Activated effector memory CD4-positive, alpha-beta T cell treated with Interleukin-2 at 50 U/mL for 16 hours (primary cell): ENCODE measurements around the gene GJD3.
A peak's percentile ranks its signal among the peaks of the same experiment; 100 is the strongest.

ENCODE experiments used
- DNase-seq: peaks from one replicate; pipeline ENCODE4 v3.0.0-alpha.2; 2020

GJD3 gene

DNA sequence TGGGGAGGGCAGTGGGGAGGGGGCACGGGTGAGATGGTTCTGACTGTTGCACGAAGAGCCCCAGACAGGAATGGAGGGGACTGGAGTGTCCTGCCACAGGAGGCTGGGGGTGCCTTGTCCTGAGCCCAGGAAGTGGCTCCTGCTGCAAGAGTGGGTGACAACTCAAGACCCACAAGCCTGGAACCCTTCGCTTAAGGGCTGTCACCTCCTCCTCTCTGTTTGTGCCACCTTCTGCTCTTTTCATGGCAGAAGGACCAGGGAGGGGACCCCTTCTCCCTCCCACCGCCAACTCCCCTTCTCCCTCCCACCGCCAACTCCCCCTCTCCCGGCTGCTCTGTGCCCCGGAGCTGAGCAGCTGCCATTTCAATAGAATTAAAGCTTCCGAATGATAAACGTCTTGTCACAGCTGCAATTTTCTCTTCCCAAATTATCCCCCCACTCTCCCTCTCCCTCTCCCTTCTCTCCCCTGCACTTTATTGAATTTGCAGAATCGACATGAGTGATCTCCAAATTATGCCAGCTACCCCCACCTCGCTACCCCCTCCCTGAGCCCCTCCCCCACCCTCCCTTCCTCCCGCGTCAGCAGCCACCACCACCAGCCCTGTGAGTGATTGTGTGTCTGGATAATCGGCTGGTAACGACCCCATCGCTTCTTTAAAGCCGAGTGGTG is 13.7 kb downstream of the GJD3 start:
- DNase-seq, result no peak

DNA sequence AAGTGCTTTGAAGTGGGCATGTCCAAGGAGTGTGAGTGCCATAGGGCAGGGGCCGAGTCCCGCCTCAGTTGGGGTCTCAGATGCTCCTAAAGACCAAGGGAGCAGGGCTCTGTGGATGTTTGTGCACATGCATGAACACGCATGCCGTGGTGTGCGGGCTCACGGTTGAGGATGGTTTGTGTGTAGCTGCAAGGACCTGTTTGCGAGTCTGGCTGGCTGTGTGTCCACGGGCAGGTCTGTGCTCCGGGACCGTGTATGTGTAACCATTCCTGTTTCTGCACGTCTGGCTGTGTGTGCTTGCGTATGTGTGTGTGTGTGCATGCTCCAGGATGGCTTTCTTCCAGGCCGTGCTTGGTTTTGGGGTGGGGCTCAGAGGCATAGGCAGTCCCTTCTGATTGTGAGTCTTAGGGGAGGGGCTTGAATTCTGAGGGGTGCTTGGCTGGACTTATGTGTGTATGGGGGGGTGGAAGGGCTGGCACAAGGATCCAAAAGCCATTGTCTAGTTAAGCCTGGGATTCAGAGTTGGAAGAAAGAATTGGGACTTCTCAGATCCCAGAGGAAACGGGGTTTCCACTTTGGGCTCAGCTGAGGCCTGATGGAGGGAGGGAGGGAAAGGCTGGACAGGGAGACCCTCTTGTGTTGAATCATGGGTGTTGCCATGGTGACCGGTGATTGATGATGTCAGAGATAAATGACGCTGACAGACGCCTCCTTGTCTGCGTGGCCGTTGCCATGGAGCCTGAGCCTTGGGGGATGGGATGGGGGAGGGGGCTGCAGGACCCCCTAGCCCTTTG is 14.4 kb downstream of the GJD3 start:
- DNase-seq, result no peak

DNA sequence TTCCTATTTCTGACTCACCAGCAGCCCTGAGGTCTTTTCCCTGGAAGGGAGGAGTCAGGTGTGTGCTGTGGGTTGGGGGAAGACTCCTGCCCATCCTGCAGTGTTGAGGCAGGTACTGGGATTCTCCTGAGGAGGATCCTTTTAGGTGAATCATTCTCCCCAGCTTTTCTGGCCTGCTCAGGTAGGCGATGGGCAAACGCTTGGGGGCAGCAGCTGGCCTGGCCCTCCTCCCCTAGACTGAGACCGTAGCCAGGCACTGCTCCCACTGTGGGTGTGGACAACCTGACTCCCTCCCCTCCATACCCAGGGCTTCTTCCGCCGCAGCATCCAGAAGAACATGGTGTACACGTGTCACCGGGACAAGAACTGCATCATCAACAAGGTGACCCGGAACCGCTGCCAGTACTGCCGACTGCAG is 15.1 kb downstream of the GJD3 start:
- no peak for DNase-seq

DNA sequence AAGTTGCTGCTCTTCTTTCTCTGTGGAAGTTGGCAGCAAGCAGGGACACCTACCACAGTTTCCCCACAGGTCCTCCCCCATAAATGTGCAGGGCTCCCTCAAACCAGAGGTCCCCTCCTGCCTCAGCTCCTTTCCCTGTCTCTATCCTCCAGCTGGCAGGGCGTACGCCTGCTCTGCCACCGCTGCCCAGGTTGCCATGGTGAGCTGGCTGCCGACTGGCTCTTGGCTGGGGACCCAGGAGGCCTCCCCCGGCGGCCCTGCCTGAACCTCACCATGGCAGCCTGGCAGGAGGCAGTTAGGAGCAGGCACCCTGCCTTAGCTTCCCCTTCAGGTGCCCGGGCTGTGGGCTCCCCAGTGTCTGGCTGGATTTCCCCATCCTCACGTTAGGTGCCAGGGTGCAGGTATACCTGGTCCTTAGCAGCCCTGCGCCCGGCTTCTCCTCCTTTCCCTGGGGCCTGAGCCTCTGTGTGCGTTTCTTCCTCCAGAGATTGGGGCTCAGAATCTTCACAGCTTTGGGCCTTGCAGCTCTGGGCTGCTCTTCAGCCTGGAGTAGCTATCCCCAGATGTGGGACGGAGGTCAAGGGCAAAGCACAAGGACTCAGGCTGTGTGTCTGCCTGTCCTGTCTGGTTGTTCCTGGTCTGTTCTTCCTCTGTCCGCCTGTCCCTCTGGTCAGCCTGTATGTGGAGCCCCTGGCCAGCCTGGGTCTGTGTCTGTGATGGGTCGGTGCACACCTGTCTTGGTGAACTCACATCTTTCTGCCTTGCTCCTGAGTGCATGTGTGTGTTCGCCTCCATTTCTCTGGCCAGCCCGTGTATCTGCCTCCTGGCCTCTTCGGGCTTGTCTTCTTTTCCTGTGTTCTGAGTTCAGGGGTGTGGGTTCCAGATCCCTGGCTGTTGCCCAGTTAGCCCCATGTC is 15.7 kb downstream of the GJD3 start:
- DNase-seq, result no peak

DNA sequence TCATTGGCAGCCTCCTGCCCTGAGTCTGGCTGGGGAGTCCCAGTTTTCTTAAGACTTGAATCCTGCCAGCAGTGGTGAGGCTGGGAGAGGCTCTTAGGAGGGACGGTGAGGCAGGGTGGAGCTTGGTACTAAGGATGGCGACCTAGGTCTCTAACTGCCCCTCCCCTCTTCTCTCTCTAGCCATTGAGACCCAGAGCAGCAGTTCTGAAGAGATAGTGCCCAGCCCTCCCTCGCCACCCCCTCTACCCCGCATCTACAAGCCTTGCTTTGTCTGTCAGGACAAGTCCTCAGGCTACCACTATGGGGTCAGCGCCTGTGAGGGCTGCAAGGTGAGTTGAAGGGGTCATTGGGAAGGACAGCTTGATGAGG is 16.4 kb downstream of the GJD3 start:
- DNase-seq, result no peak

DNA sequence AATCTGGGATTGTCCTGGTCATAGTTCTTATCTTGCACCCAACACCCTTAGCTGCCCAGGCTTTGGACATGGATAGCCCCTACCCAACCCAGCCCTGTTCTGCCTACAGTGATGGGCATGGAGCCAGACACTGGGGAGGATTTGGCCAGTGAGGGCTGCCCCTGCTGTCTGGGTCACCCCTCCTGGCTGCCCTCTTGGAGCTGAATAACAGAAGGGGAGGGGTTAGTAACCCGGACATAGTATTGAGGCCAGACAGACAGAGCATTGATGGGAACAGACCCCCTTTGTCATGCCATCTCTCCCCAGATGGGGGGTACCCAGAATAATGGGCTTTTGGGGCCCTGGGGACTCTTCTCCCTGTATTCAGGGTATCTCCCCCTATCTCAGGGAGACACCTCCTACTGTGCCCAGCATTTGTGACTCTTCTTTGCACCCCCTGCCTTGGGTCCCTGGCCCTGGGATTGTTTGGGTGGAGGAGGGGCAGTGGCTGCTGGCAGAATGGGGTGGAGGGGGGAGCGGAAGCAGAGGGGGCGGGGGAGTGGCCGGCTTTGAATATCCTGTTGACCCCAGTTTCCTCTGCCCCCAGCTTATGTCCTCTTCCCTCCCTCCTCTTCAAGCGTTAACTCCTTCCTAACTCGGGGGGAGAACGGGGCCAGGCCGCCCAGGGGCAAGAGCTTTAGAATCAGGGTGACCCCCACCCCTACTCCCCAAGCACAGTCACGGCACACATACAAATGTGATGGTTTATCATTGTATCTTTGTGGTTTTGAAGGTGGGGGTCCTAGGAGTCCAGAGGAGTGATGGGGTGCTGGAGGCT is 17.0 kb downstream of the GJD3 start:
- no peak for DNase-seq

DNA sequence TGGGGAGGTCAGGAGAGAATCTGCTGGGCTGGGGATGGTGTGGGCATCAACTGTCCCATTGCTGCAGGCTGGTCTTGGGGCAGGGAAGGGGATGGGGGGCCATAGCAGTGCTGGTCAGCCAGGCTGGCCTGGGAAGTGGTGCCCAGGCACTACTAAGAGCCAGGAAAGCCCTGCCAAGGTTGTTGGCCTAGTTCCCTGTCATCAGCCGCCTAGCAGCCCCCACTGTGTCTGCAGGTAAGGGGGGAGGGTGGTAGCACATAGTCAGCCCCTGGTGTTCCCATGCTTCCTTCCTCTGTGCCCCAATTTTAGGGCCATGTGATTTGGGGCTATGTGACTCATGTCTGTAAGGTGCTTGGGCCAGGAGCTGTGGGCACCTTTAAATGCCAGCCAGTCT is 17.8 kb downstream of the GJD3 start:
- DNase-seq, result no peak

DNA sequence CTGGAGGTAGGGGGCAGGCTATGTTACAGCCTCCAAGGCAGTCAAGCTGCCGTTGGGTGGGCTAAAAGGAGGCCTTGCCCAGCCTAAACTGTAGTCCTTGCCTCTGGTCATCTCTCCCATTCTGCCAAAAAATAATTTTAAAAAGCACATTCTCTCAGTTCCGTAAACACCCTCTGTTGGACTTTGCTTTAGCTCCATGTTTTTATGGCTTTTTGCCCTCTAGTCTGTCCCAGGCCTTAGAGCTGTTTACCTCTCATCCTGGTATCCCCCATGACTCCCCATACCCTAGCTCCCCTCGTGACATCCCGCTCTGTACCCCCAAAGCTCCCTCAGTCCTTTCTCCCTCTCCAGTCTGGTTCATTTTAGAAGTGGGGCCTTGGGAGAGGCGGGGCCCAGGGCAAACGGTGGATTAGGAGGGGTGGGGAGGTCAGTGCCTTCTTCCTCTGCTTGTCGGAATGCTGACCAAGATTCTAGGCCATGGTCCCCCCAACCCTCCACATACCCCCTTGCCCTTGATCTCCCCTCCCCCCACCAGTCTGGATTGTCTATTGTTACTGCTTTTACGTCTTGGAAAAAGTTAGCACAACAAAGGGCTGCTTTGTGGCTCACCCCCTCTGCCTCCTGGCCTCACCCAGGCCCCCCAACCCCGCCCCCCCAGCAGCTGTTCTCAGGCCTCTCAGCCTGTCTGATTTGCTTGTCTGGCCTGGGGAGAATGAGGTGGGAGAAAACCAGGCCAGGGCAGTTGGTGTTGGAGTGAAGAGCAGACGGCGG is 18.4 kb downstream of the GJD3 start:
- DNase-seq, result no peak

DNA sequence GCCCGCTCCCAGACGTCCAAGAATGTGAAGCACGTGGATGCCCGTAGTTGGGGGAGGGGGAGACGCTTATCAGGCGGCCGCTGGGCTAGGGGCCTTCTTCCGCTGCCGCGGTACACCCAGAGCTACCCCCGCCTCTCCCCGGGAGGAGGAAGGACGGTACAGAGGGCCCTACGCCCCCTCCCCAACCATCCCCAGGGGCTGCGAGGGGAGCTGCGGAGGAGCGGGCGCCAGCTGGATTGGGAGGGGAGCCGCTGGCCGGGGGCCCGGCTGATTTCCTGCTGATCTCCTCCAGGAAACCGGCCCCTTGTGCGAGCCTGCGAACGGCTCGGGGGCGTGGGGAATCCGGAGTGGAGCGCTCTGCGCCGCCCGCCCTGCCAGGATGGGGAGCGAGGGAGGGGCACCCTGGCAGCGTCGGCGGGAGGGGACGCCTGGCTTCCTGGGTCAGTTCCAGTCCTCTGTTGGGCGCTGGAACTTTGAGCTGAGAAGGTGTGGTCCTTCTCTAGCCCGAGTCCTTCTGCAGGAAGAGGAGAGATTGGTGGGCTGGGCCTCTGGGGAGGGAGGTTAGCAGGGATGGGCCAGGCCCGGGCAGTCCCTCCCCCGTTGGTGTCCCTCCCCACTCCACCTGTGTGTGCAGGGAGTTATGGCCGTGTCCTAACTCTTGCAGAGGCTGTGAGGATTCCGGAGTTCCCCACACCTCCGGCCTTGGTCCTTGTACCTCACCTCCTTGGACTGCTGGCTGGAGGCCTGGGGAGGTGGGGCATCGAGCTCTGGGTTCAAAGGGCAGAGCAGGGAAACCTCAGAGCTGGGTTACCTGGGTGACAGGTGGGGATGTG is 19.2 kb downstream of the GJD3 start:
- peak; percentile 17 for DNase-seq

DNA sequence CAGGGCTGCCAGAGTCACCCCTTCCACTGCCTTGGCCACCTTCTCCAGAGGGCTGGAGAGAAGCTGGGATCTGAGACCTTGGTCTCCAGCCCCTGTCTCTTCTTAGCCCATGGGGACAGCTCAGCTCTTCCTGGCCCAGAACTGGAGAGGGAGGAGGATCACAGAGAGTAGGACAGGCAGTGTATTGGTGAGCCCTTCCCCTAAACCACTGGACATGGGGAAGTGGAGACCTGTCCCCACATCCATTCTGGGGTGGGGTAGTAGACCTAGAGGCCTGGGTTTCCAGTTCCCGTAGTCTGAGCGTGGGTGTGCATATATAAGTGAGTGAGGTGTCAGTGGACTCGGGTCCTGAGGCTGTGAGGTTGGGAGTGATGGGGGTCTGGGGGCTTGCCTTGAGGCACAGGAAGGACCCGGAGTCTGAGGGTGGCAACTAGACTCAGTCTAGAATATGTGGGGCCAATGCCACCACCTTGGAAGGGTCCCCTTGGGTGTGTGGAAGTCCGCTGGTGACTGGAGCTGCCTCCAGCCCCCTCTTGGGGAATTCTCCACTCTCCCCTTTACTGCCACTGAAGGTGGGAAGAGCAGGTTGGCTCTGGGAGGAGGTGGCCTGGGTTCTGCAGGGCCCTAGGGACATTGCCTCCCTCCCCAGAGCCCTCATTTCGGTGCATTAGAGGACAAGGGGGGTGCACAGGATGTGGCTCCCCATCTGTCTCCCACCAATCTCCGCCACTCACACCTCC is 19.9 kb downstream of the GJD3 start:
- DNase-seq, result no peak

DNA sequence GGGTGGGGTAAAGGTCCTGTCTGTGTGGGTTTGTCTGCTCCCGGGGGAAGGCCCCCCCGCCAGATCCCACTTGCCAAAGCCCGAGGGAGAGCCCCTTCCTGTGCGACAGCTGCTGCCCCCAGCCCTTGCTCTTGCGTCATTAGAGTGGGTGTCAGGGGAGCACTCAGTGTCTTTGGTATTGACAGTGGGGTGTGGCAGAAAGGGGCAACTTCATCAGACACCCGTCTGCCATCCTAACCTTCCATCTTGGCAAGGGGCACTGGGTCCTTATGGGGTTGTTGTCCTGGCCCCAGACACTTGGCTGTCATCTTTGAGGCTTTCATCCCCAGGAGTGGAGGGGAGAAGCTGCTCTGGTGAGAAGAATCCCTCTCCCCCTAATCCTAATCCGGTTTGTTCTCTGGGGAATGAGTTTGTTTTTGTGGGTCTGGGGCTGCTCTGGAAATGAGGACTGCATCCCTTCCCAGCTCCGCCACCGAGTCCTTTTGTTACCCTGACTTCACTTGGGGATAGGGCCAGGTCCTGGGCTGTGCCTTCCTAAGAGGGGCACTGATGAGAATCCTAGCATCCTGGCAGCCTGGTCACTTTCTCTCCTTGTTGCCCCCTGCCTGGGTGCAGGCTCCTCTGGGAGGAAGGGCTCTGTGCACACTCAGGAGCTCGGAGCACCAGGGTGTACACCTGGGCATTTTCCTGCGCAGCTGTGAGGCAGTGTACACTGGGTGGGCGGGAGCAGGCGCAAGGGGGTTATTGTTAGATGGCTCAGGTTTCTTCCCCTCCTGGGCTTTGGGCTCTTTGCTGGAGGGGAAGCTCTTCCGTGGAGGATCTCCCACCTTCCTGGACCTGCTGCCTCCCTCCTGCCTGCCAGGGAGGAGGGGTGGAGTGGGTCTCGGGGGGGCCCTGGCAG is 21.1 kb downstream of the GJD3 start:
- no peak for DNase-seq

DNA sequence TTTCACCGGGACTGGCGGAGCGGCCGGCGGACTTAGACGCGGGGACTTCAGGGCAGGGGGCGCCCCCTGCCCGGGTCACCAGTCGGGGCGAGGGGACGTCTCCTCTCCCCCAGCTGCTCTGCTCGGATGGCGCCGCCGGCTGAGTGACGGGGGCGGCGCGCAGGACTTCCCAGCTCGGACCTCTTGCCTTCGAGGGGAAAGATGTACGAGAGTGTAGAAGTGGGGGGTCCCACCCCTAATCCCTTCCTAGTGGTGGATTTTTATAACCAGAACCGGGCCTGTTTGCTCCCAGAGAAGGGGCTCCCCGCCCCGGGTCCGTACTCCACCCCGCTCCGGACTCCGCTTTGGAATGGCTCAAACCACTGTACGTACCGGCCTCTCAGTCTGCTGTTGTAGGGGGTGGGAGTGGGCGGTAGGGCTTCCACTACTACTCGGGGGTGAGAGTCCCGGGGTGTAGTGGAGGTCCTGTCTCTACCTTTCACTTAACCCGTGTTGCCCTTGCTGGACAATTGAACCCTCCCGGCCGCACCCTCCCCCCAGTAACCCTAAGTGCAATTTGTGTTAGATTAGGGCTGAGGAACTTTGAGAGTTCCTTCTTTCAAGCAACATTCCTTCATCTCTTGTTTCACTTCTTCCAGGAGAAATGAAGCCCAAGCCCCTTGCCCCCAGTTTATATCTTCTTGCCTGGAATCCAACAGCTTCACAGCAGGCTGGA is 21.9 kb downstream of the GJD3 start:
- no peak for DNase-seq

DNA sequence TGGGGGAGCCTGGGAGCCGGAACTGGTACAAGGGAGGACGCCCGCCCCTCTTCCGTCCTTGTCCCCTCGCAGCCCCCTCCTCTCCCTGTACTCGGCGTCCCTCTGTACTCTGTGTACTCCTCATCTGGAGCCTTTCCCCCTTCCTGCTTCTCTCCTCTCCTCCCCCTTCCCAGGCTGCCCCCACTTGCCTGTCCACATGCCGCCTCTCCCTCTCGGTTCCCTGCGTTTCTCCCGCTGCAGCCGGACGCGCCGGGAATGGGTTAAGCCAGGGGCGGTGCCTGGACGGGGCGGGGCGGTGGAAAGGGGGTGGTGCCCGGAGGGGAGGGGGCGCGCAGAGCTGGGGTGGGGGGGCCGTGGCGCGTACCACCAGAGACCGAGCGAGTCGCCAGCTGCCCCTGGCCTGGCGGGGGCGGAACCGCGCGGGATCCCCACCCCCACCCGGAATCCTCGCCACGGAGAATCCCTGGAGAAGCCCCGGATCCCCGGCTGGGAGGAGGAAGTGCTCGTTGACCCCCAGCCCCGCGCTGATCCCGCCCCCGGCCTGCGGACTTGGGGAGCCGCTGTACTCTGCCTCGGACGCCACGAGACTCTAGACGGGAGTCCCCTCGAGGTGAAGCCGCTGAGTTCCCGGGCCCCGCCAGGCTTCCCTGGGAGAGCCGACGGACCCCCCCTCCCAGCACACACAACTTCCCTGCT is 22.6 kb downstream of the GJD3 start:
- DNase-seq, result no peak

DNA sequence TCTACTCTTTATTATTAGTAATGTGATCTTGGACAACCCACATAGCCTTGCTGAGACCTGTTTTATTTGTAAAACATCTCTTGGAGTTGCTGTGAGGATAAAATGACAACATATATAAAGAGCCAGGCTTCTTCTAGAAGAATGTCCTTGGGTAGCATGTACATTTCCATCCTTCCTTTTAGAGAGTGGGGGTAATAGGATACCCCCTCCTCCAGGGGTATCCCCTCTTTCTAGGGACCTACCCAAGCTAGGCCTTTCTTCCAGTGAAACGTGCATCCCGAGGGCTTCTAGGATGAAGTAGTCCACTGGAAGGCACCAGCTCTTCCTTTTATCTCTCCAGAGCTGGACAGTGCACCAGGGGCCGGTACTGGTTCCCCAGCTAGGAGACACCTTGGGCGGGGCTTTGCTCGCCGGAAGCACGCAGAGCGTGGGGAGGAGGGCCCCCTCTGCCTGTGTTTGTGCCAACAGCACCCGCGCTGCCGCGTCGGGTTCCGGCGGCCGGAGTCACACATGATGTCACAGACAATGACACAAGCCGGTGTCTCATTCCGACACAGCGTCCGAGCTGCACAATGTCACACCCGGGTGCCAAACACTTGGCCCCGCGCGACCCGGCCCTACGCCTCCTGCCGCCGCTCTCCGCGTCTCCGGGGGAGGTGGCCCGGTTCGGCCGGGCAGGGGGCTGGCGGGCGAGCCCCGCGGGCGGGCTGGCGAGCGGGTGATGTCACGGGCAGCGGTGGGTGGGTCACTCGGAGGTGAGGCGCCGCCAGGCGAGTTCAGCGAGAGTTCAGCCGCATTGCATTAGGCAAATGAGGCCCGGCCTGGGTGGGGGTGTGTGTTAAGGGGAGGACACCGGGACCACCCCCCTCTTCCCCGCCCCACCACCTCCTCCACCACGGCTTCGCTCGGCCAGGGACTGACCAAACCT is 23.4 kb downstream of the GJD3 start:
- DNase-seq, result peak; percentile 80

DNA sequence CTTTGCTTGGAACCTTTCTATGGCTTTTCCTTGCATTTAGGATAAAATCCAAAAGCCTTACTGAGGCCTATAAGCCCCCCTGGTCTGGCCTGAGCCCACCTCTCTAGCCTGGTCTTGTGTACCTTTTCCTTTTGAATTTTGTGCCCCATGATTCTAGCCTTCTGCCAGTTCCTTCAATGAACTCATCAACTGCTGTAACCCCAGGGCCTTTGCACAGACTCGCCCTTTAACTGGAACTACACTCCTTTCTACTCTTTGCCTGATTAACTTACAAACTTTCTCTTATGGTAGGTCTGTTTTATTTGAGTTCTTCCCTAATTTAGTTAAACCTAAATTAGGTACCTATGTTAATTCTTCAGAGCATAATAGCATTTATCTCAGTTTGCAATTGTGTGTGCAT is 24.2 kb downstream of the GJD3 start:
- no peak for DNase-seq

DNA sequence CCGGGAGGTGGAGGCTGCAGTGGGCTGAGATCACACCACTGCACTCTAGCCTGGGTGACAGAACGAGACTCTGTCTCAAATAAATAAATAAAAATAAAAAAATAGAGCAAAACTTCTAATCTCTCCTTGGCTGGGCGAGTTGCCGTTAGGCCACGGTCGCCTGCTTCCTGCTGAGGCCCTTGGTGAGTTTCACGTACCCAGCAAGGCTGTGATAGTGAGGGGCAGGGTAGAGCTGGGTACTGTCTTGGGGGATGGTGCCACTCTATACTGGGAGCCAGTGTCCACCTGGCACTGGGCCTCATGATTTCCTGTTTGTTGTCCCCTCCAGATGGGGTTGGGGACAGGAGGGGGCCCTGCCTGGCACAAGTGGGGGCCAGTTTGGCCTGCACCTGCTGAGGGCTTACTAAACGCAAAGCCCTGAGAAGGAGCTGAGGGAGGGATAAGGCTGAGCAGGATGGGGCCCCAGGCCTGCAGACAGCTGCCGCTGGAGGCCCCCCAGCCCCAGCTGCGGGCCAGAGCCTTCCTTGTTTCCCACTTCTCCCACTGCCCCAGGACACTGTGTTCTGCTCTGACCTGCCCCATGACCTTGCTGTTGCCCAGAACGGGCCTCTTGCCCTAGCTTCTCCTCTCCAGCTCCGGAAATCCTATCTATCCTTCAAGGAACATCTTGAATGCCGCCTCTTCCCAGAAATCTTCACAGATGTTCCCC is 25.4 kb downstream of the GJD3 start:
- no peak for DNase-seq
